ENCODE results near the gene LAMA5.

The LAMA5 gene

GRCh38 chr20:62411479-62412193 is 44.5 kb upstream of the LAMA5 start:
- TF ChIP-seq CTCF (IDR thresholded peaks at IDR 0.05; ENCODE audit: low read depth, low read length, missing control alignments): no peak
- DNase-seq (ENCODE audit: low read depth): no peak
- H3K4me3 ChIP-seq (ENCODE audit: low read depth, low read length): no peak overlapping the region

- no peak overlapping the region for H3K4me3 ChIP-seq (ENCODE audit: low read depth, low read length)
- no peak for TF ChIP-seq CTCF (IDR thresholded peaks at IDR 0.05; ENCODE audit: low read depth, low read length, missing control alignments)
- DNase-seq (ENCODE audit: low read depth): no peak
Observed at GRCh38 chr20:62410746-62411478, 43.8 kb upstream of the LAMA5 start.

GRCh38 chr20:62409931-62410745 is 43.0 kb upstream of the LAMA5 start:
- H3K4me3 ChIP-seq (ENCODE audit: low read depth, low read length): no peak overlapping the region
- peak; percentile 50 for TF ChIP-seq CTCF (IDR thresholded peaks at IDR 0.05; ENCODE audit: low read depth, low read length, missing control alignments)
- DNase-seq (ENCODE audit: low read depth): no peak

GRCh38 chr20:62409086-62409853 is 42.2 kb upstream of the LAMA5 start:
- no peak for DNase-seq (ENCODE audit: low read depth)
- H3K4me3 ChIP-seq (ENCODE audit: low read depth, low read length): no peak overlapping the region
- no peak for TF ChIP-seq CTCF (IDR thresholded peaks at IDR 0.05; ENCODE audit: low read depth, low read length, missing control alignments)

- H3K4me3 ChIP-seq (ENCODE audit: low read depth, low read length): no peak overlapping the region
- no peak for TF ChIP-seq CTCF (IDR thresholded peaks at IDR 0.05; ENCODE audit: low read depth, low read length, missing control alignments)
- no peak for DNase-seq (ENCODE audit: low read depth)
Observed at GRCh38 chr20:62408640-62409039, 41.5 kb upstream of the LAMA5 start.

GRCh38 chr20:62408055-62408454 is 40.9 kb upstream of the LAMA5 start:
- TF ChIP-seq CTCF (IDR thresholded peaks at IDR 0.05; ENCODE audit: low read depth, low read length, missing control alignments): no peak
- no peak for DNase-seq (ENCODE audit: low read depth)
- H3K4me3 ChIP-seq (ENCODE audit: low read depth, low read length): peak overlapping the region; percentile 58; the same call in 1 of the 2 replicates

All from GM12864 (cell line).